ENCODE measurements around the gene ST6GALNAC3.
"Not testable (repeated sequence)": the region's sequence is repeated elsewhere in the genome, so short reads cannot be mapped to it uniquely, and the experiment has no call there.

Gene ST6GALNAC3

GRCh38 chr1:76095802-76096201 lies 21.3 kb downstream of the ST6GALNAC3 start:
- TF ChIP-seq CTCF (IDR thresholded peaks at IDR 0.05; ENCODE audit: insufficient read depth, low read length, missing control alignments) = no peak
- CTCF ChIA-PET = no interaction called here
- DNase-seq (ENCODE audit: low read depth, low spot score) = no peak
- POLR2A ChIA-PET = no interaction called here
- no peak overlapping the region for H3K4me3 ChIP-seq (ENCODE audit: low read depth, low read length)

DNA sequence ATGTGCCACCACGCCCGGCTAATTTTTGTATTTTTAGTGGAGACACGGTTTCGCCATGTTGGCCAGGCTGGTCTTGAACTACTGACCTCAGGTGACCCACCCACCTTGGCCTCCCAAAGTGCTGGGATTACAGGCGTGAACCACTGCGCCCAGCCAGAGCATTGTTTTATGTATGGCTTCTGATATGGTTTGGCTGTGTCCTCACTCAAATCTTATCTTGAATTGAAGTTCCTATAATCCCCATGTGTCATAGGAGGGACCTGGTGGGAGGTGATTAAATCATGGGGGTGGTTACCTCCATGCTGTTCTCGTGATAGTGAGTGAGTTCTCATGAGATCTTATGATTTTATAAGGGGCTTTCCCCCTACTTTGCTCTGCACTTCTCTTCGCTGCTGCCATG lies 22.5 kb downstream of the ST6GALNAC3 start:
- POLR2A ChIA-PET; CTCF ChIA-PET; H3K4me3 ChIP-seq (ENCODE audit: low read depth, low read length); DNase-seq (ENCODE audit: low read depth, low spot score): not testable (repeated sequence)

DNA sequence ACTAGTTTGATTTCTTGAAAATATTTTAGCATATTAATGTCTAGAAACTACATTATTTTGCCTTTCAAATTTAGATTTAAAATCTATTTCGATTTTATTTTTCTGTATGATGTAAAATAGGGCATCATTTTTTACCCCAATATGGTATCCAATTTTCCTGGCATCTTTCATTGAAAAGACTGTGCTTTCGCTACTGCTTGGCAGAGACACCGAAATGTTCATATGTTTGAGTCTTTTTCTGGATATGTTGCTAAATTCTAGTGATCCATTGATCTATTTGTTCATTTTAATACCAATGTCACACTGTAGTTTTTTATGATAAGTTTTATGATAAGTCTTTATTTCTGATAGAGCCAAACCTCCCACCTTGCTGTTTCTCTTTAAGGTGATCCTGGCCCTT lies 24.3 kb downstream of the ST6GALNAC3 start:
- ChIA-PET CTCF (no interaction called here), POLR2A (no interaction called here)
- no peak for DNase-seq (ENCODE audit: low read depth, low spot score)
- no peak for TF ChIP-seq CTCF (IDR thresholded peaks at IDR 0.05; ENCODE audit: insufficient read depth, low read length, missing control alignments)
- no peak overlapping the region for H3K4me3 ChIP-seq (ENCODE audit: low read depth, low read length)

DNA sequence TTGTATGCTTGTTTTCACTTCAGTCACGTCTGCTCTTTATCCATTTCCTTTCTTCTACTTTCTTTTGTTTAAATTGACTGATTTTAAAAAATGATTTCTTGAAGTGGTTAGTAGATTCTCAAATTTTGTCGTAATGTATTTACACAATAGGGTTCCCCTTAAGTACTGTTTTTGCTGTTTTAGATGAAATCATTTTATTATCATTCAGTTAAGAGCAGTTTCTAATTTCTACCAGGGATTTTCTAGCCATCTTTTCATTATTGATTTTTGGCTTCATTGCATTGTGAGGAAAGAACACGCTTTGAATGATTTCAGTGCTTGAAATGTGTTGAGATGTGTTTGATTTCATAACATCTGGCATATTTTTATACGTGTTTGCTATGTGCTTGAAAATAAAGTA lies 27.0 kb downstream of the ST6GALNAC3 start:
- ChIA-PET CTCF (no interaction called here), POLR2A (no interaction called here)
- TF ChIP-seq CTCF (IDR thresholded peaks at IDR 0.05; ENCODE audit: insufficient read depth, low read length, missing control alignments) = no peak
- H3K4me3 ChIP-seq (ENCODE audit: low read depth, low read length) = no peak overlapping the region
- no peak for DNase-seq (ENCODE audit: low read depth, low spot score)

GRCh38 chr1:76102046-76102445 lies 27.5 kb downstream of the ST6GALNAC3 start:
- CTCF ChIA-PET = no interaction called here
- no peak for DNase-seq (ENCODE audit: low read depth, low spot score)

DNA sequence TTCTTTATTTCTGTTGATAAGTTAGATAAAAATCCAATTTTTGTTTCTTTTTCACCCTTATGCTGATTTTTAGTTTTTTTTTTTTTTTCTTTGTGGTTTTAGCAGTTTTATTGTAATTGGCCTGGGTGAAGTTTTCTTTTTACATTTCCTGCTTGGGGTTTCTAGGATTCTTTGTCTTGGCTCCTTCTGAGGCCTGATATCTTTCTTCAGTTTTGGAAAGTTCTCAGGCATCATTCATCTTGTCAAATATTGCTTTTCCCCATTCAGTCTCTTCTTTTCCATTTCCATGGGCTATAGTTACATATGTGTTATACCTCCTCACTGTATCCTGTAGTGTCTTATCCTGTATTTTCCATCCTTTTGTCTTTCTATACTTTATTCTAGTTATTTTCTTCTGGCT lies 28.5 kb downstream of the ST6GALNAC3 start:
- TF ChIP-seq CTCF (IDR thresholded peaks at IDR 0.05; ENCODE audit: insufficient read depth, low read length, missing control alignments) = no peak
- POLR2A ChIA-PET = no interaction called here
- H3K4me3 ChIP-seq (ENCODE audit: low read depth, low read length) = no peak overlapping the region
- DNase-seq (ENCODE audit: low read depth, low spot score) = no peak
- CTCF ChIA-PET = no interaction called here

More at GRCh38 chr1:76102046-76102445, 27.5 kb downstream of the ST6GALNAC3 start:
- TF ChIP-seq CTCF (IDR thresholded peaks at IDR 0.05; ENCODE audit: insufficient read depth, low read length, missing control alignments) = no peak
- H3K4me3 ChIP-seq (ENCODE audit: low read depth, low read length) = no peak overlapping the region
- POLR2A ChIA-PET = no interaction called here

- CTCF ChIA-PET = no interaction called here
- no peak overlapping the region for H3K4me3 ChIP-seq (ENCODE audit: low read depth, low read length)
- POLR2A ChIA-PET = no interaction called here
- no peak for DNase-seq (ENCODE audit: low read depth, low spot score)
- no peak for TF ChIP-seq CTCF (IDR thresholded peaks at IDR 0.05; ENCODE audit: insufficient read depth, low read length, missing control alignments)
Measured at GRCh38 chr1:76105372-76105771, 30.8 kb downstream of the ST6GALNAC3 start.

Data from AG04449 (cell line).